ENCODE measurements around the gene NHS.
A peak's percentile ranks its signal among the peaks of the same experiment; 100 is the strongest.

Gene NHS

DNA sequence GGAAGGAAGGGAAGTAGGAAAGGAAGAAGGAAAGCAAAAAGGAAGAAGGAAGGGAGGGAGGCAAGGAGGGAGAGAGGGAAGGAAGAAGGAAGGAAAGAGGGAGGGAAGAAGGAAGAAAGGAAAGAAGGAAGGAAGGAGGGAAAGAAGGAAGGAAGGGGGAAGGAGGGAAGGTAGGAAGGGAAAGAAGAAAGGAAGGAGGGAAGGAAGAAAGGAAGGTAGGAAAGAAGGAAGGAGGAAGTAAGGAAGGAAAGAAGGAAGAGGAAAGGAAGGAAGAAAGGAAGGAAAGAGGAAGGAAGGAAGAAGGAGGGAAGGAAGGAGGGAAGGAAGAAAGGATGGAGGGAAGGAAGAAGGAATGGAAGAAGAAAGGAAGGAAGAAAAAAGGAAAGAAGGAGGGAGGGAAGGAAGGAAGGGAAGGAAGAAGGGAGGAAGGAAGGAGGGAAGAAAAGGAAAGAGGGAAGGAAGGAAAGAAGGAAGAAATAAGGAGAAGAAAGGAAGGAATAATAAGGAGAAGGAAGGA, 343.7 kb downstream of the NHS start:
- no peak for DNase-seq (ENCODE audit: low read depth in 2 of 3, low spot score in 1 of 3)

DNA sequence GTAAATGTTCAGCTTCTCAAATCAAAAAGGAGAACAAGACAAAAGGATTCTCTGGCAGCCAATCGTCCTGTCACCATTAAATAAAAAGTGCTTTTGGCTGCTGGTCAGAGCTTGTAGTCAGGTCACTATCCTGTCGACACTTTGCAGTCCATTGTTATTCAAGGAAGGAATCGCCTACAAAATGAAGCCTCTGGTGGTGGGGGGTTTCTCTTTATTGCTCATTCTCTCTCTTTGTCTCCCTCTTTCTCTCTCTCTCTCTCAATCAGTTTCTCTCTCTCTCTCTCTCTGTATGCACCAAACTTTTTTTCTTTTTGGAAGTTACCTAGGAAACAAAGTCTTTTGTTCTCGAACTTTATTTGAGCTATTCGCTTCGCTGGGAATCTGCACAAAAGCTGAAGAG, 344.7 kb downstream of the NHS start:
- DNase-seq (ENCODE audit: low read depth in 2 of 3, low spot score in 1 of 3) = no peak

DNA sequence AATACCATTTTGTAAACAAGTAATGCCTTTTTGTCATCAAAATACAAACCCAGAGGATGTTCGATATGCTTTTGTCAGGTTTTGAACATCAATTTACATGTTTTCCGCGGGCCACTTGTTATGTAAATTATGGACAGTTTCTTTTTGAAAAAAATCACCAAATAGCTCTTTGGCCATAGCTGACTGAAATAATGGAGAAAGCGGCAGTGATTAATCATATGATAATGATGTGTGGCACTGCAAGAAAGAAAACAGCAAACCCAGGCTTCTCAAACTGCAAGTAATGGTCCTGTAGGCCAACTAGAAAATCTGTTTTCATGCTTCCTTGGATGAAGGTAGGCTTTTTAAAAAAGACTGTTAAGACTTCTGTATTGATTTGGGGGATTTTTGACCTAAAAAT, 346.7 kb downstream of the NHS start:
- no peak for DNase-seq (ENCODE audit: low read depth in 2 of 3, low spot score in 1 of 3)

DNA sequence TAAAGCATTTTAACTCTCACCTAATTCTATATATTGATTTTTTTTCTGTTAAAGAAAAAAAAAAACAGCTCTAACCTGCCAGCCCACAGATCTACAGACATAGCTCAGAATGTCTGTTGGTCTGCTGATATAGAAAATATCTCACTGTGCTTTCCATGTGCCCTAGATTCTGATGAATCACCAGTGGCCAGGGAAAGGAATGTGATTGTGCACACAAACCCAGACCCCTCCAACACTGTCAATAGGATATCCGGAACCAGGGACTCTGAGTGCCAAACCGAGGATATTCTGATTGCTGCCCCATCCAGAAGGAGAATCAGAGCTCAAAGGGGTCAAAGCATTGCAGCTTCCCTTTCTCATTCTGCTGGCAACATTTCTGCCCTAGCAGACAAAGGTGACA, 350.2 kb downstream of the NHS start:
- DNase-seq (ENCODE audit: low read depth in 2 of 3, low spot score in 1 of 3) = no peak

DNA sequence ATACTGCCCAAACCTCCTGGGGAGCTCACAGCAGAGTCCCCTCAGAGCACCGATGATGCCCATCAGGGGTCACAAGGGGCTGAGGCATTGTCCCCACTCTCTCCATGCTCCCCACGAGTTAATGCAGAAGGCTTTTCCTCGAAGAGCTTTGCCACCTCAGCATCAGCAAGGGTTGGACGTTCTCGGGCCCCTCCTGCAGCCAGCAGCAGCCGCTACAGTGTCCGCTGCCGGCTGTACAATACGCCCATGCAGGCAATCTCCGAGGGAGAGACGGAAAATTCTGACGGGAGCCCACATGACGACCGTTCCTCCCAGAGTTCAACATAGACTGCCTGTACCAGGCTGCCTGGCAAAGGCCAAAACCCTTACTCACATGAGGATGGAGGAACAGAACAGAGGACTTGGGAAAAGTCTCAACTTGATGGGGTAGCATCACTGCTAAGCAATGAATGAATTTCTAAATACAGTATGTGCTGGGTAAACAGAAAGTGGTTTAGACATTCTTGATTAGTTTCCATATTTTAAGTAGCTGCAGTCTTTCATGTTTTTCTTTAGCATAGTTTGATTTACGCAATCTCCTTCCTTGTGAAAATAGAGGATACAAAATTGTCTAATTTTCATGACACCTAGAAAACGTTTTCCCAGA, 357.3 kb downstream of the NHS start:
- DNase-seq (ENCODE audit: low read depth in 2 of 3, low spot score in 1 of 3) = no peak

DNA sequence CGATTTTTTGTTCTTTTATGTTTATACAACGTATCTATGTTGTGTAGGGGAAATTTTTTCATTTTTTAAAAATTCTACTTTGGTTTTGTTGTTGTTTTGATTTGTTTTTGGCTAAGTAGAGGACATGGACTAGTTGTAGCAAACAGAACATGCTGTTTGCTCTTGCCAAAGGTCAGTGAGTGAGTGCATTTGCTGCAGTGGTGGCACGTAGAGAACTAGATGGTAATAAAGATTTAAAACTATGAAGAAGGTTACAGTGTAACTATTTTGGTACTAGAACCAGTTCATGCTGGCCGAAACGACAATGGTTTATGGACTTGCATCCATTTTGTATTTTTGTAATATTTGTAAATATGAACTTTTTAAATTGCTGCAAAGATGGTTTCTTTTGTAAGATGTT, 360.4 kb downstream of the NHS start:
- DNase-seq (ENCODE audit: low read depth in 2 of 3, low spot score in 1 of 3) = no peak

DNA sequence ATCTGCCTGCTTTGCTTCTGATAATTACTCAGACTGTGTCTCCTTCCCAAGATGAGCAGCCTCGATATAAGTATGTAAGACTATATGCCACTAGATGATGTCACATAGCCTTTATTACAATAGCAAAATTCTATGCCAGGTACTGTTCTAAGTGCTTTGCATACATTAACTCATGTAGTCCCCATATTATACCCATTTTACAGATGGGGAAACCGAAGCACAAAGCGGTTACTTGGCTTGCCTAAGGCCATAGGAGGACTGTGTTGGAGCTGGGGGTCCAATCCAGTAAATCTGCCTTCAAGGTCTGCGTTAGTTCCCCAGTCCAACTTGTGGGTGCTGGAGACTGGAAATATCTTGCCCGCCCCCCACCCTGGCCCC, 361.5 kb downstream of the NHS start:
- DNase-seq (ENCODE audit: low read depth in 2 of 3, low spot score in 1 of 3) = no peak

DNA sequence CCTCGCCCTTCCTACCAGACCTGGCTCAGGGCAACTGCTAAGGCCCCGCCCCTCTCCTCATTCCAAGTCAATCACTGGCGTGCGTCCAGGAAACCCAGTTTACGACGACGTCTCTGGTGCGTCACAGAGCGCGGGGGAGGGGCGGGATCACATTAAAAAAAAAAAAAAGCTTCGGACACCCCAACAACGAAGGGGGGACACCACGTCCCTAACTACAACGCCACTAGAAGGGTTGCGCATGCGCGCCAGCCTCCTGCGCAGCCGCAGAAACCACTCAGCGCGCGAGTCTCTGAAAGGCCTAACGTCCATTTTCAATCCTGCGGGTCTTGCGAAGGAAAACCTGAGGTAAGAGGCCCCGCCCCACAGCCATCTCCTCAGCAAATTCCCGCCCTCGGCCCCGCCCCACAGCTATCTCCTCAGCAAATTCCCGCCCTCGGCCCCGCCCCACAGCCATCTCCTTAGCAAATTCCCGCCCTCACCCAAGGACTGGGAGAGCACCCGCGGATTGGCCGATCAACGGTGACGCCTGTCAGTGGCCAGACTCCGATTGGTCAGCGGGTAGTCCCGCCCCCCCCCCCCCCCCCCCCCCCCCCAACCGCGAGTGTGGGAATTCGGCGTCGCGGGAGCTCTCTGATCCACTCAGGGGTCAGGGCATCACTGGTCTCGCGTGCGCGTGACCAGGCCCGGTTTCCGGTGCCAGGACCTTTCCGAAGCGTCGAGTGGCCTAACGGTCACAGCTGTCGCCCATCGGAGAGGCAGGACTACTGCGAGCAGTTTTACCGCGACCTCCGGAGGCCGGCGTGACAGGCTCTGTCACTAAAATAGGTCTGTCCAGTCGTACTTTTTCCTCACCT, 362.1 kb downstream of the NHS start, which contains the start of gene SCML1:
TSS of gene SCML1 (plus strand) at position 638 of the 854 bp plus-strand sequence. CDS start 6,694 bp downstream, outside the sequence.
- peak; percentile 83 to 85 (median 84) for DNase-seq (ENCODE audit: low read depth in 2 of 3, low spot score in 1 of 3)

DNA sequence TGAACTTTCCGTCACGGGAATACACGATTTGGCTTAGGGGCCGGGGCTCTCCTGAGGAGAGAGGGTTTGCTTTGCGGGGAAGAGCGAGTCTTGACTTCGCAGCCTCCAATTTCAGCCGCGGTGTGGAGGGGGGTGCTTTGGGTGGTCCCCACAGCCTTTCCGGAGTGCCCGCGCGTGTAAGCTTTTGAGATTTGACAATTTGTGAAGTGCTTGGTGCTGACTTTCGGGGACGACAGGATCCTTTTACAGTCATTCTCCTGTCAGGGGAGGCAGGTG, 362.6 kb downstream of the NHS start:
- no peak for DNase-seq (ENCODE audit: low read depth in 2 of 3, low spot score in 1 of 3)

DNA sequence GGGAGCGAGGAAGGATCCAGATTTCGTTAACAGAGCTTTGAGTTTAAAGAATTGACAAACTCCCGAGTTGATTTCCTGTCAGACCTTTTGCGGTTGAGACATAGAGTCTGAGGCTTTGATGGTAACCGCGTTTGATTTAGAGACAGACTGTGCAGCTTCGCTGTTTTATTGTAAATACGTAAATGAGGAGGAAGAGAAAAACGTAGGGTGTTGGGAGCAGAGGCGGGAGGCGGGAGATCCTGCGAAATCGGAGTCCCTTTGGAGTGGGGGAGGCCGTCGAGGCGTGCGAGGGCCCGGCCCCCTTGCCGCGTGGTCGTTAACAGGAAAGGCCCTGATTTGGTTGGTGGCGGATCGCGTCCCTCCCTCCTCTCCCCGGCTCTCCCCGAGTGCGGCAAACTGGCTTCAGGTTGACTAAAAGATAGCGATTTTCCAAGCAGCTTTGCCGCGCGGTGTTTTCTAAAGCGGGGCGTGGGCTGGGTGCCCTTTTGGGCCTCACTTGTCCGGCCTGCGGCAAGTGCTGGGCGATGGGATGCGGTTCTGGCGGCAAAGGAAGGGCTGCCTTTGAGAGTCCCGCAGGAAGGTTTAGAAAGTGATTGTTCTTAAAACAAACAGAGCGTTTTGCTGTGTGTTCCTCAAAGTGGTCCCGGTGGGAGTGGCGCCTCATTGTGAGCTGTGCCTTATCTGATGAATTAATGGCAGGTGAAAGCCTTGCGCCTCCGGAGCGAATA, 363.1 kb downstream of the NHS start:
- peak in 2 of 3 donors; percentile 8 to 19 for DNase-seq (ENCODE audit: low read depth in 2 of 3, low spot score in 1 of 3)

DNA sequence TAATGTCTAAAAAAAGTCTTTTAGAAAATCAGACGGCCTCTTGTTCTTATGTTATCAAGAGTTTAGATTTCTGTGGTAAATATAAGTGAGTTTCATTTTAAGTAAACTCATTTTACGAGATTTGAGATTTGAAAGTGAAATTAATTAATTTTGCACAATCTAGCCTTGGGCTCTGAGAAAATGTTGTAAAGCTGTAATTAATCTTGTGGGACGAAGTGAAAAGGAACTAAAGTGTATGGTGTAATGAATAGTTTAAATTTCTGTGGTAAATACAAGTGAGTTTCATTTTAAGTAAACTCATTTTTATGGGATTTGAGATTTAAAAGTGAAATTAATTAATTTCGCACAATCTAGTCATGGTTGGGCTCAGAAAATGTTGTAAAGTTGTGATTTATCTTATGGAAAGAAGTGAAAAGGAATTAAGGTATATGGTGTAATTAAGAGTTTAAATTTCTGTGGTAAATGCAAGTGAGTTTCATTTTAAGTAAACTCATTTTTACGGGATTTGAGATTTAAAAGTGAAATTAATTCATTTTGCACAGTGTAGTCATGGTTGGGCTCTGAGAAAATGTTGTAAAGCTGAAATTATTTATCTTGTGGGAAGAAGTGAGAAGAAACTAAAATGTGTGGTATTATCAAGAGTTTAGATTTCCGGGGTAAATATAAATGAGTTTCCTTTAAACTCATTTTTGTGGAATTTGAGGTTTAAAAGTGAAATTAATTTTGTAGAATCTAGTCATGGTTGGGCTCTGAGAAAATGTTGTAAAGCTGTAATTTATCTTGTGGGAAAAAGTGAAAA, 363.9 kb downstream of the NHS start:
- DNase-seq (ENCODE audit: low read depth in 2 of 3, low spot score in 1 of 3) = no peak

DNA sequence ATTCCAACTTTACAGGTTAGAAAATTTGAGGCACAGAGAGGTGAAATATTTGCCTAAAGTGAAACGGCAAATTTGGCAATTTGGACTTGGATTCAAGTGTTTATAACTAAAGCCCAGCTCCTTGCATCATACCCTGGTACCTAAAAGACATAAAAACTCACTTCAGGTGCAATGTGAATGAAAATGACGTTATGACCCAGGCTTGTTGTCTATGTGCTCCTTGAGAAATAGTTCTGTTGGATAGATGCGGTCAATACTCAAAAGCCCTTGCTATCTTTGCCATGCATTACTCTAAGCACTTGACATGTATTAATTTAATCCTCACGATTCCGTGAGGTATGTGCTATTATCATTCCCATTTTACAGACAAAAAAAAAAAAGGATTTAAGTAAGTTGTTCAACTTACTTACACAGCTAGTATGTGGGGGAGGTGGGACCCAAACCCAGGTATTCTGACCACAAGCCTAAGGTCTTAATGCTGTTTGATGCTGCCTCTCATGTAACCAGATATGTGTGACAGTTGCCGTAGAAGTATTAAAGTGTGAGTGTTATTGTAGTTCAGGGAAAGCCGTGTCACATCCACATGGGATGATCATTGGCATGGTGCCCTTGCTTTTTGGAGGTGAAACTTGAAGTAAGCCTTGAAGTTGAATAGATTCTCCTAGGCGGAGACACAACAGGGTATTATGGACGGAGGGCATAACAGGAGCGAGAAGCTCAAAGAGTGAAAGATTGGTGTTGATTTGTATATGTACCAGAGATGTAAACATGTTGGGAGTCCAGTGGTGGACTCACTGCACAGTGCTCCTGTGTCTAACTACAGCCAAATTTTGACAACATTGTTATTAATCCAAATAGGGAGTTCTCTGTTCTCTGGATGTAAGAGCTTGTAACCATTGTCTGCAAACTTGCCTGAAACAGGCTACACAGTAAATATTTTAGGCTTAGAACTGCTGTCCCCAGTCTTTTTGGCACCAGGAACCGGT, 365.4 kb downstream of the NHS start:
- no peak for DNase-seq (ENCODE audit: low read depth in 2 of 3, low spot score in 1 of 3)

DNA sequence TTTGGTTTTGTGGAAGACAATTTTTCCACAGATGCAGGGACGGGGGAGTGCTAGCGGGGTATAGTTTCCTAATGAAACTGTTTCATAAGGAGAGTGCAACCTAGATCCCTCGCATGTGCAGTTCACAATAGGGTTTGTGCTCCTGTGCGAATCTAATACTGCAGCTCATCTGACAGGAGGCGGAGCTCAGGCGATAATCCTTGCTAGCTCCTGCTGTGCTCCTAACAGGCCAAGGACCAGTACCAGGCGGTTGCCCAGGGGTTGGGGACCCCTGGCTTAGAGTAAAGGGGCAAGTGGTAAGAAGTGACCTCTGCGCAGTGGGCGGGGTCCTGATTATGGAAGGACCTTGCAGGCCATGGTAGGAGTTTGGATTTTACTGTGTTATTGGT, 366.1 kb downstream of the NHS start:
- no peak for DNase-seq (ENCODE audit: low read depth in 2 of 3, low spot score in 1 of 3)

DNA sequence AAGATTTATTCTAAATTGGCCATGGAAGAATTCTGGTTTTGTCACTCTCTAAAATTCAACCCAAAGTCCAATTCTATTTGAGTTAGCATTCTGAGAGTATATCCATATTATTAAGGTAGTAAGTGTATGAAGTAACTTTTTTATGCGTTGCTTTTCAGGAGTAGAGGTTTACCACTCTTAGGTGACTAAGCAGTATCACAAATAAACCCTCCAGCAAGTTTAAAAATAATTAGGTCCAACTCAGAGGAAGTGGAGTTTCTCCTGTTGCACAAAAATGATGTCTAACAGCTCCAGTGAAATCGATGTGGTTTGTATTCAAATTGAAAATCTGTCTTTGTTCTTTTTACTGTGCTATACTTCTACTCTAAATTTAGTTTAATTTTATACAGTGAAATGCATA, 368.9 kb downstream of the NHS start:
- no peak for DNase-seq (ENCODE audit: low read depth in 2 of 3, low spot score in 1 of 3)

DNA sequence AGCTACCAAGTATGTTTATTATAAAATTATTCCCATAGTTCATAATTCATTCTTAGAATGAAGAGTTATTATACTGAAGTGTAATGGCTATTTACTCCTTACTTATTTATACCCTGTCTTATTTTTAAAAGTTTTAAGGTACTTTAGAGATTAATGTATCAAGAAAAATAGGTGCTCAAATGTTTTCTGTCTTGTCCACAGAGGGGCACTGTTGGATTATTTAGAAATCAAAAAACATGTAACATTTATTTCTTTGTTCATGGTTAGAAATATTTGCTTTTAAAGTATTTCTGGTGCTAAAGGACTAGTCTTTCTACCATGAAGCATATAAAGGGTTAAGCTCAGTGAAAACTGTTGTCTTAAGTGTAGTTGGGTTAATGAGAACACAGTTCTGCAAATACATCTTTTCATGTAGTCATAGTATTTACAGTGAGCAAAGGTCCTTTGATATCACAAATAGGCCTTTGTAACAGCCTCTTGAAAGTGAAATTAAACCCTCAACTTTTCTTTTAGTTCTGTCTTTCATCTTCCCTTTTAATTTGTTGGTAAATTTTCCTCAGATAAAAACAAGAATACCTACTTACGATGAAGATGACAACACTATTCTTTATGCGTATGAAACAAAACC, 370.0 kb downstream of the NHS start:
- no peak for DNase-seq (ENCODE audit: low read depth in 2 of 3, low spot score in 1 of 3)

DNA sequence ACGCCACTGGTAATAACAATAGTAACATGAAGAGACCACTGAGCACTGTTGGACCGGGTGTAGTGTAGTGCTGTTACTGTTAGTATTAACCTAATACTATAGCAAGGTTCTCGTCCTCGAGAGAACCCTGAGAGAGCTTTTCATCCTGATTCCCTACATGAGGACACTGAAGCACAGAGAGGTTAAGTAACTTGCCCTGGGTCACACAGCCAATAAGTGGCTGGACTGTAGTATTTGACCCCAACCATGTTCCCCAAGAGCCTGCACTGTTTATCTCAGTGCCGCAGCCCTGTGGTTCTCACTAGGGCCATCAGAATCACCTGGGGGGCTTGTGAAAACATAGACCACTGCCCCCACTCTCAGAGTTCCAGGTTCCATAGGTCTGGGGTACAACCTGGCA, 372.7 kb downstream of the NHS start:
- no peak for DNase-seq (ENCODE audit: low read depth in 2 of 3, low spot score in 1 of 3)

DNA sequence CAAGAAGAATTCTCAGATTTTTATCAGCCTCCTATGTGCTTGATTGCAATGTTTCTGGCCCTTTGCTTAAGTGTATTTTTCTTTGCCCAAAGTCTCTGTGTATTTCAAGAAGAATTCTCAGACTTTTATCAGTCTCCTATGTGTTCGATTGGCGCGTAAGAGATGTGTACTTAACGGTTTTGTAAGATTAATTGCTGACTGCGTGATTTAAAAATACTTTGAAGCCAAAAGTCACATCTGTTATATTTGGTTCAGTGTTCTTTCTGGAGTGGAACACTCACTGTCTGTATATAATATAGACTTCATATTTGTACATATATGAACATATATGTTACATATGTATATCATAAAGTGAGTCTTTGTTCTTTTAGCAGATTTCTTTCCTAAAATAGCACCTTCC, 373.7 kb downstream of the NHS start:
- DNase-seq (ENCODE audit: low read depth in 2 of 3, low spot score in 1 of 3) = no peak

DNA sequence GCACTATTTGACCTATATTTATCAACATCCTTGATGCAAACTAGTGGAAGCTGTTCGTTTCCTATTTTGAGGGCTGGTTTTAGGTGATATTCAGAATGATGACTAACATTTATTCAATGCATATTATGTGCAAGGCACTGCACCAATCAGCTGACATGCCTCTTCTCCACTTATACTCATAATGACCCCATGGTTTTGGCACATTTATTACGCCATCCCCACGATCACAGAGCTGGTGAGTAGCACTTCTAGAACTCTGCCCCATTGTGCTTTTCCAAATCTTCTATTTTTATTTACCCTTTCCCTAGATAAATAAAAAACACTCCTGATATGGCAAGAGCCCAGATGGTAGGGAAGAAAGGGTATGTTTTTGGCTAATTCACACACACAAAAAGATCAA, 375.4 kb downstream of the NHS start:
- no peak for DNase-seq (ENCODE audit: low read depth in 2 of 3, low spot score in 1 of 3)

DNA sequence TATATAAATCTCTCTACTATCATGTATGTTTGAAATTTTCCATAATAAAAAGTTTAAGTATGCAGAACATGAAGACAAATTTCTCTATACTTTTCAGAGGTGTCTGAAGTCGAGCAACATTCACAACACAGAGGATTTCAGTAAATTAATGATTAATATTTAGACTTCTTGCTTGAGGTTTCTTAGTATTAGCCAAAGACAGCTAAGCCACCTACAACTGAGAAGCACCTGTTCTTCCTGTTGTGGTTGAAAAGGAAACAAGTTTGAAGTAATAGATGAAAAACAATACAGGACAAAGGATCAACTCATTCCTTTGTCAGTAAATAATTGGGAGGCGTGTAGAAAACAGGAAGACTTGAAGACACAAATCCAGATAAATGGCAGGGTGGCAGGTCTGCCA, 383.4 kb downstream of the NHS start:
- DNase-seq (ENCODE audit: low read depth in 2 of 3, low spot score in 1 of 3) = no peak

DNA sequence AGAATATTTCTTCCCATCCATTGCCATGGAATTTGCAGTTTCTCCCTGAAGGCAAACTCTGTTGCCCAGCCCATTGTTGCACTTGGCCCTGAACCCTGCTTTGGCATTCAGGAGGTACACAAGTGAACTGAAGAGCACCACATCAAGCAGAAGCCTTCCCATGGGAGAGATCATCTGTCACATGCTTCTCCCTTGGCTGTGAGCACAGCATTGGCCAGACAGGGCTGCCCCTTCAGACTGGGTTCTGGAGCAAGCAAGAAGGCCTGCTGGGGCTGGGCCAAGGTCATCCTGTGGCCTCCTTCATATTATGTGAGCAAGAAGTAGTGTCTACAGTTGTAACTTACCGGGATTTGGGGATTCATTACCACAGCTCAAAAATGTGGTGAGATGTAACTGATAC, 385.0 kb downstream of the NHS start:
- DNase-seq (ENCODE audit: low read depth in 2 of 3, low spot score in 1 of 3) = no peak

Data from stimulated activated CD4-positive, alpha-beta T cell treated with anti-CD3 and anti-CD28 coated beads, Interleukin-12 subunit alpha, Interleukin-12 subunit beta, amount 100 ng/mL, for 48 hours (primary cell).